ENCODE data around the gene MRPL58.

DNA sequence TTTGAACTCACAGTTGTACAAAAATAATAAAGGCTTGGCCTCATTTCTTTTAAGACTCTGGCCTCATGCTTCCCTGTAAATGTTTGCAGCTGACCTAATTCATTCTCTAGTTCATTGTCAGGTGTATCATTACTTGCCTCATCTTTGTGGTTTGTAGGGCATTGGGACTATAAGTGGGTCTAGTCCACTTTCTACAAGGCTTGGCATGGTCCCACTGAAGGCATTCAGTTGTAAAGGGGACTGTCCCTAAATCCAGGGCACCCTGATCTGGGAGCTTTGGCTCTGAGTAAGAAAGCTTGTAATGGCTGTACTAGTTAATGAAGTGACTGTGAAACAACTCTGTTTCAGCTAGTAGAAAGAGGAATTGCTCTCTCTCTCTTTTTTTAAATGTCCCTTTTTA, 37.2 kb downstream of the MRPL58 start:
- TF ChIP-seq, protein P1, sequence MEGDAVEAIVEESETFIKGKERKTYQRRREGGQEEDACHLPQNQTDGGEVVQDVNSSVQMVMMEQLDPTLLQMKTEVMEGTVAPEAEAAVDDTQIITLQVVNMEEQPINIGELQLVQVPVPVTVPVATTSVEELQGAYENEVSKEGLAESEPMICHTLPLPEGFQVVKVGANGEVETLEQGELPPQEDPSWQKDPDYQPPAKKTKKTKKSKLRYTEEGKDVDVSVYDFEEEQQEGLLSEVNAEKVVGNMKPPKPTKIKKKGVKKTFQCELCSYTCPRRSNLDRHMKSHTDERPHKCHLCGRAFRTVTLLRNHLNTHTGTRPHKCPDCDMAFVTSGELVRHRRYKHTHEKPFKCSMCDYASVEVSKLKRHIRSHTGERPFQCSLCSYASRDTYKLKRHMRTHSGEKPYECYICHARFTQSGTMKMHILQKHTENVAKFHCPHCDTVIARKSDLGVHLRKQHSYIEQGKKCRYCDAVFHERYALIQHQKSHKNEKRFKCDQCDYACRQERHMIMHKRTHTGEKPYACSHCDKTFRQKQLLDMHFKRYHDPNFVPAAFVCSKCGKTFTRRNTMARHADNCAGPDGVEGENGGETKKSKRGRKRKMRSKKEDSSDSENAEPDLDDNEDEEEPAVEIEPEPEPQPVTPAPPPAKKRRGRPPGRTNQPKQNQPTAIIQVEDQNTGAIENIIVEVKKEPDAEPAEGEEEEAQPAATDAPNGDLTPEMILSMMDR (IDR thresholded peaks at IDR 0.05) = no peak
- TF ChIP-seq POLR2A (IDR thresholded peaks at IDR 0.05) = no peak

Measured in esophagus squamous epithelium (tissue), 4 donors.